Neural cell (in vitro differentiated cells): ENCODE measurements around the gene ETFB.

Source experiments
- EZH2 ChIP-seq: fragments of 200-600, 300-800 bp; shearing (Covaris generic), sonication (generic); IDR thresholded peaks from 2 replicates; pipeline ENCODE4 v1.6.1; 2014; ENCODE audit warnings: antibody characterized with exemption, low read length, borderline replicate concordance, mild to moderate bottlenecking; ENCODE audit not compliant: insufficient read depth, poor library complexity, severe bottlenecking
- MXI1 ChIP-seq: fragments of 450-650 bp; conservative IDR thresholded peaks from 2 replicates; pipeline ENCODE4 v1.6.1; 2014; ENCODE audit warnings: antibody characterized with exemption, mild to moderate bottlenecking; ENCODE audit not compliant: poor library complexity, severe bottlenecking
- POLR2AphosphoS5 ChIP-seq: IDR thresholded peaks from 2 replicates; pipeline ENCODE4 v1.6.1; 2012
- RAD21 ChIP-seq: fragments of 450-650 bp; conservative IDR thresholded peaks from 2 replicates; pipeline ENCODE4 v1.6.1; 2014; ENCODE audit warnings: antibody characterized with exemption, mild to moderate bottlenecking, moderate library complexity
- SMC3 ChIP-seq: fragments of 450-650 bp; conservative IDR thresholded peaks from 2 replicates; pipeline ENCODE4 v1.6.1; 2014; ENCODE audit warnings: antibody characterized with exemption, mild to moderate bottlenecking, moderate library complexity; ENCODE audit not compliant: poor library complexity
- TAF1 ChIP-seq: IDR thresholded peaks from 2 replicates; pipeline ENCODE4 v1.6.1; 2012; ENCODE audit warnings: low read depth
- TF ChIP-seq, protein P1 (sequence below): fragments of 450-650 bp; IDR thresholded peaks from 2 replicates; pipeline ENCODE4 v1.5.1; 2014; ENCODE audit warnings: antibody characterized with exemption, mild to moderate bottlenecking, moderate library complexity; ENCODE audit not compliant: poor library complexity, severe bottlenecking
- TF ChIP-seq, protein P2 (sequence below): IDR thresholded peaks from 2 replicates; pipeline ENCODE4 v1.6.1; 2012; ENCODE audit warnings: borderline replicate concordance

DNA sequence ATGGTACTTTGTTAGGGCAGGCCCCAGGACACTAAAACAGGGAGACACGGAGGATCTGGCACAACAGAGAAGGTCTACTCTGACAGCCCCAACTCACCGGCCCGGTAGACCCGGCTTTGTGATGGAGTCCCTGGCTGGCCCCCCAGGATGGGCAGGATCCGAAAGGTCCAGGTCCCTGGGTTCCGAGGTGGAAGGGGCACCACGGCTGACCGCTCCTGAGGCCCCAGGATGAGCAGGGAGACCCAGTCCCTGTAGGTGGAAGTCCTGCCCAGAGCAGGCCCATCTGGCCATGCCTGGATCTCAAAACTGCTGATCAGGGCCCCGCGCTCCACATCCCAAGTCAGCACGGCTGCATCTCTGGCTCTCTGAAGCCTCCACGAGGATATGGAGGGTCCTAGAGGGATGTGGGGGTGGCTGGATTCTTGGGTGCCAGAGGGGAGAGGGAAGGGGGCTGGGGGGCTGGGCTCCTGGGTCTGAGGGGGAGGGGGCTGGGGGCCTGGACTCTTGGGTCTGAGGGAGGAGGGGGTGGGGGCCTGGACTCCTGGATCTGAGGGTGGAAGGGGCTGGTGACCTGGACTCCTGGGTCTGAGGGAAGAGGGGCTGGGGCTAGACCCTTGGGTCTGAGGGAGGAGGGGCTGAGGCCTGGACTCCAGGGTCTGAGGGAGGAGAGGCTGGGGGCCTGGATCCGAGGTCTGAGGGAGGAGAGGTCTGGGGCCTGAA lies 28.9 kb downstream of the ETFB start:
- TF ChIP-seq SMC3 (no peak), TAF1 (no peak), POLR2AphosphoS5 (no peak), RAD21 (no peak), EZH2 (no peak), MXI1 (no peak)
- TF ChIP-seq, protein P1, sequence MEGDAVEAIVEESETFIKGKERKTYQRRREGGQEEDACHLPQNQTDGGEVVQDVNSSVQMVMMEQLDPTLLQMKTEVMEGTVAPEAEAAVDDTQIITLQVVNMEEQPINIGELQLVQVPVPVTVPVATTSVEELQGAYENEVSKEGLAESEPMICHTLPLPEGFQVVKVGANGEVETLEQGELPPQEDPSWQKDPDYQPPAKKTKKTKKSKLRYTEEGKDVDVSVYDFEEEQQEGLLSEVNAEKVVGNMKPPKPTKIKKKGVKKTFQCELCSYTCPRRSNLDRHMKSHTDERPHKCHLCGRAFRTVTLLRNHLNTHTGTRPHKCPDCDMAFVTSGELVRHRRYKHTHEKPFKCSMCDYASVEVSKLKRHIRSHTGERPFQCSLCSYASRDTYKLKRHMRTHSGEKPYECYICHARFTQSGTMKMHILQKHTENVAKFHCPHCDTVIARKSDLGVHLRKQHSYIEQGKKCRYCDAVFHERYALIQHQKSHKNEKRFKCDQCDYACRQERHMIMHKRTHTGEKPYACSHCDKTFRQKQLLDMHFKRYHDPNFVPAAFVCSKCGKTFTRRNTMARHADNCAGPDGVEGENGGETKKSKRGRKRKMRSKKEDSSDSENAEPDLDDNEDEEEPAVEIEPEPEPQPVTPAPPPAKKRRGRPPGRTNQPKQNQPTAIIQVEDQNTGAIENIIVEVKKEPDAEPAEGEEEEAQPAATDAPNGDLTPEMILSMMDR: no peak
- TF ChIP-seq, protein P2, sequence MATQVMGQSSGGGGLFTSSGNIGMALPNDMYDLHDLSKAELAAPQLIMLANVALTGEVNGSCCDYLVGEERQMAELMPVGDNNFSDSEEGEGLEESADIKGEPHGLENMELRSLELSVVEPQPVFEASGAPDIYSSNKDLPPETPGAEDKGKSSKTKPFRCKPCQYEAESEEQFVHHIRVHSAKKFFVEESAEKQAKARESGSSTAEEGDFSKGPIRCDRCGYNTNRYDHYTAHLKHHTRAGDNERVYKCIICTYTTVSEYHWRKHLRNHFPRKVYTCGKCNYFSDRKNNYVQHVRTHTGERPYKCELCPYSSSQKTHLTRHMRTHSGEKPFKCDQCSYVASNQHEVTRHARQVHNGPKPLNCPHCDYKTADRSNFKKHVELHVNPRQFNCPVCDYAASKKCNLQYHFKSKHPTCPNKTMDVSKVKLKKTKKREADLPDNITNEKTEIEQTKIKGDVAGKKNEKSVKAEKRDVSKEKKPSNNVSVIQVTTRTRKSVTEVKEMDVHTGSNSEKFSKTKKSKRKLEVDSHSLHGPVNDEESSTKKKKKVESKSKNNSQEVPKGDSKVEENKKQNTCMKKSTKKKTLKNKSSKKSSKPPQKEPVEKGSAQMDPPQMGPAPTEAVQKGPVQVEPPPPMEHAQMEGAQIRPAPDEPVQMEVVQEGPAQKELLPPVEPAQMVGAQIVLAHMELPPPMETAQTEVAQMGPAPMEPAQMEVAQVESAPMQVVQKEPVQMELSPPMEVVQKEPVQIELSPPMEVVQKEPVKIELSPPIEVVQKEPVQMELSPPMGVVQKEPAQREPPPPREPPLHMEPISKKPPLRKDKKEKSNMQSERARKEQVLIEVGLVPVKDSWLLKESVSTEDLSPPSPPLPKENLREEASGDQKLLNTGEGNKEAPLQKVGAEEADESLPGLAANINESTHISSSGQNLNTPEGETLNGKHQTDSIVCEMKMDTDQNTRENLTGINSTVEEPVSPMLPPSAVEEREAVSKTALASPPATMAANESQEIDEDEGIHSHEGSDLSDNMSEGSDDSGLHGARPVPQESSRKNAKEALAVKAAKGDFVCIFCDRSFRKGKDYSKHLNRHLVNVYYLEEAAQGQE: no peak
